WTC11 (cell line): ENCODE results near the gene TADA2A. TPM values are rescaled to one million over a fixed set of nuclear protein-coding genes. Genes with fewer than 3 reads are reported as not detected.

ENCODE experiments used
- ATAC-seq: fragments of 200-7000 bp; cut with Tn5 transposase; 2 replicates; pipeline ENCODE4 v1.10.0; 2021; ENCODE audit warnings: mild to moderate bottlenecking, moderate library complexity
- CTCF ChIA-PET: fragments of 300-600 bp; sonication (Branson Sonifier 250); formaldehyde crosslinking; loops from one replicate; lab custom pipeline; 2021; ENCODE audit warnings: antibody characterized with exemption; lab: Charles Lee
- POLR2A ChIA-PET: fragments of 350-600 bp; sonication (Branson Sonifier 250); formaldehyde crosslinking; loops from one replicate; lab custom pipeline; 2021; ENCODE audit warnings: antibody characterized with exemption; lab: Charles Lee
- DNase-seq: peaks from one replicate; pipeline ENCODE4 v3.0.0; 2021; ENCODE audit warnings: low spot score
- H3K27ac Mint-ChIP-seq: 2 replicates; pipeline ENCODE4 v1.8.0; 2021; ENCODE audit warnings: mixed read lengths
- H3K27me3 Mint-ChIP-seq: 2 replicates; pipeline ENCODE4 v1.8.0; 2021; ENCODE audit warnings: low read depth, mild to moderate bottlenecking, moderate library complexity, mixed read lengths
- H3K36me3 Mint-ChIP-seq: 2 replicates; pipeline ENCODE4 v1.8.0; 2021; ENCODE audit warnings: mixed read lengths
- H3K4me1 Mint-ChIP-seq: 2 replicates; pipeline ENCODE4 v1.8.0; 2022; ENCODE audit warnings: mixed read lengths
- H3K4me3 Mint-ChIP-seq: 2 replicates; pipeline ENCODE4 v1.8.0; 2021; ENCODE audit warnings: mild to moderate bottlenecking, moderate library complexity, mixed read lengths
- H3K9me3 Mint-ChIP-seq: 2 replicates; pipeline ENCODE4 v1.8.0; 2021; ENCODE audit warnings: mixed read lengths
- E2F5 ChIP-seq: sonication (generic); formaldehyde crosslinking; IDR thresholded peaks from 2 replicates; pipeline ENCODE4 v1.8.1; 2022; ENCODE audit warnings: mild to moderate bottlenecking, moderate library complexity, missing genetic modification reagents
- ELF4 ChIP-seq: sonication (generic); formaldehyde crosslinking; IDR thresholded peaks from 2 replicates; pipeline ENCODE4 v1.8.1; 2022; ENCODE audit warnings: low read depth, mild to moderate bottlenecking, moderate library complexity, missing genetic modification reagents
- FOXK1 ChIP-seq: sonication (generic); formaldehyde crosslinking; IDR thresholded peaks from 2 replicates; pipeline ENCODE4 v1.8.0; 2022; ENCODE audit warnings: mild to moderate bottlenecking, moderate library complexity, missing genetic modification reagents
- FOXP1 ChIP-seq: sonication (generic); formaldehyde crosslinking; IDR thresholded peaks from 2 replicates; pipeline ENCODE4 v1.8.0; 2022; ENCODE audit warnings: missing genetic modification reagents, mild to moderate bottlenecking, moderate library complexity, borderline replicate concordance
- IRF2 ChIP-seq: sonication (generic); formaldehyde crosslinking; IDR thresholded peaks from 2 replicates; pipeline ENCODE4 v1.8.0; 2022; ENCODE audit warnings: low read depth, missing genetic modification reagents, borderline replicate concordance
- MLX ChIP-seq: sonication (generic); formaldehyde crosslinking; IDR thresholded peaks from 2 replicates; pipeline ENCODE4 v1.8.1; 2023; ENCODE audit warnings: mild to moderate bottlenecking, missing genetic modification reagents, moderate library complexity
- NR1H2 ChIP-seq: sonication (generic); formaldehyde crosslinking; IDR thresholded peaks from 2 replicates; pipeline ENCODE4 v1.9.0; 2021; ENCODE audit warnings: mild to moderate bottlenecking, moderate library complexity, missing genetic modification reagents
- OVOL2 ChIP-seq: fragments of 250-450 bp; sonication (Bioruptor Pico); IDR thresholded peaks from 2 replicates; pipeline ENCODE4 v1.9.0; 2021; ENCODE audit warnings: mild to moderate bottlenecking, borderline replicate concordance
- RORB ChIP-seq: fragments of 250-450 bp; sonication (Bioruptor Pico); IDR thresholded peaks from 2 replicates; pipeline ENCODE4 v1.9.0; 2021; ENCODE audit warnings: mild to moderate bottlenecking
- TEAD1 ChIP-seq: sonication (generic); formaldehyde crosslinking; IDR thresholded peaks from 2 replicates; pipeline ENCODE4 v1.8.0; 2022; ENCODE audit warnings: mild to moderate bottlenecking, missing genetic modification reagents
- ZBTB21 ChIP-seq: sonication (generic); formaldehyde crosslinking; IDR thresholded peaks from 2 replicates; pipeline ENCODE4 v1.8.1; 2023; ENCODE audit warnings: mild to moderate bottlenecking, missing genetic modification reagents, borderline replicate concordance
- ZNF263 ChIP-seq: sonication (generic); formaldehyde crosslinking; IDR thresholded peaks from 2 replicates; pipeline ENCODE4 v1.8.1; 2022; ENCODE audit warnings: low read depth, mild to moderate bottlenecking, moderate library complexity, missing genetic modification reagents
- ZNF317 ChIP-seq: sonication (generic); formaldehyde crosslinking; IDR thresholded peaks from 2 replicates; pipeline ENCODE4 v1.8.1; 2023; ENCODE audit warnings: low read depth, mild to moderate bottlenecking, moderate library complexity, missing genetic modification reagents, borderline replicate concordance
- ZNF396 ChIP-seq: fragments of 250-450 bp; sonication (Bioruptor Pico); IDR thresholded peaks from 2 replicates; pipeline ENCODE4 v1.8.0; 2021; ENCODE audit warnings: mild to moderate bottlenecking, moderate library complexity, borderline replicate concordance
- ZNF423 ChIP-seq: fragments of 250-450 bp; sonication (Bioruptor Pico); IDR thresholded peaks from 2 replicates; pipeline ENCODE4 v2.1.2; 2022; ENCODE audit warnings: mild to moderate bottlenecking, moderate library complexity
- ZNF671 ChIP-seq: fragments of 250-450 bp; sonication (Bioruptor Pico); IDR thresholded peaks from 2 replicates; pipeline ENCODE4 v1.8.0; 2021; ENCODE audit warnings: mild to moderate bottlenecking
- total RNA-seq: library from RNA; stranded (reverse); gene quantifications from 3 replicates; pipeline ENCODE4 v1.2.3, GENCODE V29; 2021
- TF ChIP-seq, protein P1 (sequence below): fragments of 250-450 bp; sonication (Bioruptor Pico); IDR thresholded peaks from 2 replicates; pipeline ENCODE4 v1.9.0; 2021; ENCODE audit warnings: mild to moderate bottlenecking
- TF ChIP-seq, protein P2 (sequence below): sonication (generic); formaldehyde crosslinking; IDR thresholded peaks from 2 replicates; pipeline ENCODE4 v1.8.0; 2023; ENCODE audit warnings: missing genetic modification reagents, mild to moderate bottlenecking, borderline replicate concordance
- TF ChIP-seq, protein P3 (sequence below): sonication (generic); formaldehyde crosslinking; IDR thresholded peaks from 2 replicates; pipeline ENCODE4 v1.8.0; 2022; ENCODE audit warnings: mild to moderate bottlenecking, missing genetic modification reagents
- TF ChIP-seq, protein P4 (sequence below): sonication (generic); formaldehyde crosslinking; IDR thresholded peaks from 2 replicates; pipeline ENCODE4 v1.8.0; 2023; ENCODE audit warnings: missing genetic modification reagents
- TF ChIP-seq, protein P5 (sequence below): sonication (generic); formaldehyde crosslinking; IDR thresholded peaks from 2 replicates; pipeline ENCODE4 v1.8.1; 2023; ENCODE audit warnings: mild to moderate bottlenecking, missing genetic modification reagents, moderate library complexity
- TF ChIP-seq, protein P6 (sequence below): fragments of 250-450 bp; sonication (Bioruptor Pico); IDR thresholded peaks from 2 replicates; pipeline ENCODE4 v1.9.0; 2021; ENCODE audit warnings: mild to moderate bottlenecking, borderline replicate concordance

TADA2A gene
- total RNA-seq, 1 experiment from 2014 or later = 16.5 TPM

GRCh38 chr17:37386462-37386861 is 20.2 kb upstream of the TADA2A start (continued):
- no peak for TF ChIP-seq NR1H2
- TF ChIP-seq OVOL2 (CRISPR knock-in tag) = no peak

DNA sequence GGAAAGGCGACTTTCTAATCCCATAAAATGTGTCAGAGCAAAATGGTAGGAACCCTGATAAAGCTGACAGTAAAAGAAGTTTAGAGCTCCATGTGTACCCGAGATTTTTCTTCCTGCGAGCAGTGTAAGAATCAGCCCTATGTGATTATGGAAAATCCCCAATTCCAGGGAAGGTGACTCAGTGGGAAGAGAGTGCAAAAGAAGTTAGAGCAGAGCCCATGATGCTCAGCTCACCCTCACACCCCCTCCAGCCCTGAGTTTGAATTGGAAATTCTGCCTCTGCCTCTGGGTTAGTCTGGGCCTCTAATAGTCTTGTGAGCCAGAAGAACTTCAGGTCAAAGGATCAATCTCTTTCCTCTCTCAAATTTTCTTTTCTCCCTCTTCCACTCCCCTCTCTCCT is 18.4 kb upstream of the TADA2A start:
- ChIA-PET POLR2A (no interaction called here), CTCF (interaction anchor here (1.1 to 8.0 kb wide), 2 partner anchors 14 to 97 kb away, joined by 3 to 68 read pairs; no protein-coding TSS in a partner anchor)
- no peak overlapping the region for H3K4me3 Mint-ChIP-seq
- no peak; the same call in 1 of the 2 replicates for ATAC-seq
- H3K9me3 Mint-ChIP-seq = no peaks in the 10 kb centered on the region
- H3K27ac Mint-ChIP-seq = no peak overlapping the region
- H3K27me3 Mint-ChIP-seq = no peaks in the 10 kb centered on the region
- TF ChIP-seq FOXP1 (CRISPR knock-in tag) (no peak), ZNF317 (no peak), FOXK1 (CRISPR knock-in tag) (no peak), ZNF396 (CRISPR knock-in tag) (no peak), TEAD1 (CRISPR knock-in tag) (no peak), E2F5 (CRISPR knock-in tag) (no peak), ZNF671 (CRISPR knock-in tag) (no peak), ZBTB21 (no peak), RORB (no peak)
- H3K36me3 Mint-ChIP-seq = no peaks in the 10 kb centered on the region
- H3K4me1 Mint-ChIP-seq = peaks cover 4% of the 10 kb centered on the region; the same call in 1 of the 2 replicates
- DNase-seq = no peak

DNA sequence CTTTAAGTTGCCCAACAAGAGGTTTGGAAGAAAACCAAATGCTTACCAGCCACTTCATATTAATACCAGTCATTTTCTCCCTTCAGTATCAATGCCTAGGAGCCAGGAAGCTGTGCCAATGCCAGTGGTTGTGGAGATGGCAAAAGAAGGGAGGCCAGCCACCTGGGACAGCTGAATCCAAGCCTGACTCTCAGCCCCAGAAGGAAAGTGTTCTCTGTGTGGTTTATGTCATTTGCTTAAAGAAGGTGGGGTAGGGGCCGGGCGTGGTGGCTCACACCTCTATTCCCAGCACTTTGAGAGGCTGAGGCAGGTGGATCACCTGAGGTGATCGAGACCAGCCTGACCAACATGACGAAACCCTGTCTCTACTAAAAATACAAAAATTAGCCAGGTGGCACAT is 17.5 kb upstream of the TADA2A start:
- ATAC-seq = no peak
- no peak overlapping the region for H3K4me3 Mint-ChIP-seq
- H3K4me1 Mint-ChIP-seq = peaks cover 4% of the 10 kb centered on the region; the same call in 1 of the 2 replicates
- H3K27me3 Mint-ChIP-seq = no peaks in the 10 kb centered on the region
- ChIA-PET POLR2A (no interaction called here), CTCF (interaction anchor here (8.0 kb wide), 1 partner anchor 15 kb away, joined by 68 read pairs; no protein-coding TSS in a partner anchor)
- no peaks in the 10 kb centered on the region for H3K36me3 Mint-ChIP-seq
- no peaks in the 10 kb centered on the region for H3K9me3 Mint-ChIP-seq
- no peak for DNase-seq
- H3K27ac Mint-ChIP-seq = no peak overlapping the region
- TF ChIP-seq, protein P1, sequence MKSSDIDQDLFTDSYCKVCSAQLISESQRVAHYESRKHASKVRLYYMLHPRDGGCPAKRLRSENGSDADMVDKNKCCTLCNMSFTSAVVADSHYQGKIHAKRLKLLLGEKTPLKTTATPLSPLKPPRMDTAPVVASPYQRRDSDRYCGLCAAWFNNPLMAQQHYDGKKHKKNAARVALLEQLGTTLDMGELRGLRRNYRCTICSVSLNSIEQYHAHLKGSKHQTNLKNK (CRISPR knock-in tag) = no peak
- TF ChIP-seq NR1H2 (no peak), ELF4 (no peak), ZNF263 (no peak), MLX (CRISPR knock-in tag) (no peak), ZNF423 (CRISPR knock-in tag) (no peak), IRF2 (CRISPR knock-in tag) (no peak), RORB (no peak)
- TF ChIP-seq, protein P2, sequence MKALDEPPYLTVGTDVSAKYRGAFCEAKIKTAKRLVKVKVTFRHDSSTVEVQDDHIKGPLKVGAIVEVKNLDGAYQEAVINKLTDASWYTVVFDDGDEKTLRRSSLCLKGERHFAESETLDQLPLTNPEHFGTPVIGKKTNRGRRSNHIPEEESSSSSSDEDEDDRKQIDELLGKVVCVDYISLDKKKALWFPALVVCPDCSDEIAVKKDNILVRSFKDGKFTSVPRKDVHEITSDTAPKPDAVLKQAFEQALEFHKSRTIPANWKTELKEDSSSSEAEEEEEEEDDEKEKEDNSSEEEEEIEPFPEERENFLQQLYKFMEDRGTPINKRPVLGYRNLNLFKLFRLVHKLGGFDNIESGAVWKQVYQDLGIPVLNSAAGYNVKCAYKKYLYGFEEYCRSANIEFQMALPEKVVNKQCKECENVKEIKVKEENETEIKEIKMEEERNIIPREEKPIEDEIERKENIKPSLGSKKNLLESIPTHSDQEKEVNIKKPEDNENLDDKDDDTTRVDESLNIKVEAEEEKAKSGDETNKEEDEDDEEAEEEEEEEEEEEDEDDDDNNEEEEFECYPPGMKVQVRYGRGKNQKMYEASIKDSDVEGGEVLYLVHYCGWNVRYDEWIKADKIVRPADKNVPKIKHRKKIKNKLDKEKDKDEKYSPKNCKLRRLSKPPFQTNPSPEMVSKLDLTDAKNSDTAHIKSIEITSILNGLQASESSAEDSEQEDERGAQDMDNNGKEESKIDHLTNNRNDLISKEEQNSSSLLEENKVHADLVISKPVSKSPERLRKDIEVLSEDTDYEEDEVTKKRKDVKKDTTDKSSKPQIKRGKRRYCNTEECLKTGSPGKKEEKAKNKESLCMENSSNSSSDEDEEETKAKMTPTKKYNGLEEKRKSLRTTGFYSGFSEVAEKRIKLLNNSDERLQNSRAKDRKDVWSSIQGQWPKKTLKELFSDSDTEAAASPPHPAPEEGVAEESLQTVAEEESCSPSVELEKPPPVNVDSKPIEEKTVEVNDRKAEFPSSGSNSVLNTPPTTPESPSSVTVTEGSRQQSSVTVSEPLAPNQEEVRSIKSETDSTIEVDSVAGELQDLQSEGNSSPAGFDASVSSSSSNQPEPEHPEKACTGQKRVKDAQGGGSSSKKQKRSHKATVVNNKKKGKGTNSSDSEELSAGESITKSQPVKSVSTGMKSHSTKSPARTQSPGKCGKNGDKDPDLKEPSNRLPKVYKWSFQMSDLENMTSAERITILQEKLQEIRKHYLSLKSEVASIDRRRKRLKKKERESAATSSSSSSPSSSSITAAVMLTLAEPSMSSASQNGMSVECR = no peak
- TF ChIP-seq, protein P3, sequence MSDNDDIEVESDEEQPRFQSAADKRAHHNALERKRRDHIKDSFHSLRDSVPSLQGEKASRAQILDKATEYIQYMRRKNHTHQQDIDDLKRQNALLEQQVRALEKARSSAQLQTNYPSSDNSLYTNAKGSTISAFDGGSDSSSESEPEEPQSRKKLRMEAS (CRISPR knock-in tag) = no peak
- TF ChIP-seq, protein P4, sequence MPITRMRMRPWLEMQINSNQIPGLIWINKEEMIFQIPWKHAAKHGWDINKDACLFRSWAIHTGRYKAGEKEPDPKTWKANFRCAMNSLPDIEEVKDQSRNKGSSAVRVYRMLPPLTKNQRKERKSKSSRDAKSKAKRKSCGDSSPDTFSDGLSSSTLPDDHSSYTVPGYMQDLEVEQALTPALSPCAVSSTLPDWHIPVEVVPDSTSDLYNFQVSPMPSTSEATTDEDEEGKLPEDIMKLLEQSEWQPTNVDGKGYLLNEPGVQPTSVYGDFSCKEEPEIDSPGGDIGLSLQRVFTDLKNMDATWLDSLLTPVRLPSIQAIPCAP (CRISPR knock-in tag) = no peak
- TF ChIP-seq, protein P5, sequence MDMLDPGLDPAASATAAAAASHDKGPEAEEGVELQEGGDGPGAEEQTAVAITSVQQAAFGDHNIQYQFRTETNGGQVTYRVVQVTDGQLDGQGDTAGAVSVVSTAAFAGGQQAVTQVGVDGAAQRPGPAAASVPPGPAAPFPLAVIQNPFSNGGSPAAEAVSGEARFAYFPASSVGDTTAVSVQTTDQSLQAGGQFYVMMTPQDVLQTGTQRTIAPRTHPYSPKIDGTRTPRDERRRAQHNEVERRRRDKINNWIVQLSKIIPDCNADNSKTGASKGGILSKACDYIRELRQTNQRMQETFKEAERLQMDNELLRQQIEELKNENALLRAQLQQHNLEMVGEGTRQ (CRISPR knock-in tag) = no peak
- TF ChIP-seq, protein P6, sequence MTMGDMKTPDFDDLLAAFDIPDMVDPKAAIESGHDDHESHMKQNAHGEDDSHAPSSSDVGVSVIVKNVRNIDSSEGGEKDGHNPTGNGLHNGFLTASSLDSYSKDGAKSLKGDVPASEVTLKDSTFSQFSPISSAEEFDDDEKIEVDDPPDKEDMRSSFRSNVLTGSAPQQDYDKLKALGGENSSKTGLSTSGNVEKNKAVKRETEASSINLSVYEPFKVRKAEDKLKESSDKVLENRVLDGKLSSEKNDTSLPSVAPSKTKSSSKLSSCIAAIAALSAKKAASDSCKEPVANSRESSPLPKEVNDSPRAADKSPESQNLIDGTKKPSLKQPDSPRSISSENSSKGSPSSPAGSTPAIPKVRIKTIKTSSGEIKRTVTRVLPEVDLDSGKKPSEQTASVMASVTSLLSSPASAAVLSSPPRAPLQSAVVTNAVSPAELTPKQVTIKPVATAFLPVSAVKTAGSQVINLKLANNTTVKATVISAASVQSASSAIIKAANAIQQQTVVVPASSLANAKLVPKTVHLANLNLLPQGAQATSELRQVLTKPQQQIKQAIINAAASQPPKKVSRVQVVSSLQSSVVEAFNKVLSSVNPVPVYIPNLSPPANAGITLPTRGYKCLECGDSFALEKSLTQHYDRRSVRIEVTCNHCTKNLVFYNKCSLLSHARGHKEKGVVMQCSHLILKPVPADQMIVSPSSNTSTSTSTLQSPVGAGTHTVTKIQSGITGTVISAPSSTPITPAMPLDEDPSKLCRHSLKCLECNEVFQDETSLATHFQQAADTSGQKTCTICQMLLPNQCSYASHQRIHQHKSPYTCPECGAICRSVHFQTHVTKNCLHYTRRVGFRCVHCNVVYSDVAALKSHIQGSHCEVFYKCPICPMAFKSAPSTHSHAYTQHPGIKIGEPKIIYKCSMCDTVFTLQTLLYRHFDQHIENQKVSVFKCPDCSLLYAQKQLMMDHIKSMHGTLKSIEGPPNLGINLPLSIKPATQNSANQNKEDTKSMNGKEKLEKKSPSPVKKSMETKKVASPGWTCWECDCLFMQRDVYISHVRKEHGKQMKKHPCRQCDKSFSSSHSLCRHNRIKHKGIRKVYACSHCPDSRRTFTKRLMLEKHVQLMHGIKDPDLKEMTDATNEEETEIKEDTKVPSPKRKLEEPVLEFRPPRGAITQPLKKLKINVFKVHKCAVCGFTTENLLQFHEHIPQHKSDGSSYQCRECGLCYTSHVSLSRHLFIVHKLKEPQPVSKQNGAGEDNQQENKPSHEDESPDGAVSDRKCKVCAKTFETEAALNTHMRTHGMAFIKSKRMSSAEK (CRISPR knock-in tag) = no peak
